GM18907 (cell line): Measurements from ENCODE around the gene DEPDC1B.
"Not testable (repeated sequence)": the region's sequence is repeated elsewhere in the genome, so short reads cannot be mapped to it uniquely, and the experiment has no call there.

Experiments used
- ATAC-seq: cut with Tn5 transposase; IDR thresholded peaks from one replicate; pipeline ENCODE4 v1.9.1; 2021; ENCODE audit warnings: mild to moderate bottlenecking, moderate library complexity; ENCODE audit not compliant: unreplicated experiment

The DEPDC1B gene

DNA sequence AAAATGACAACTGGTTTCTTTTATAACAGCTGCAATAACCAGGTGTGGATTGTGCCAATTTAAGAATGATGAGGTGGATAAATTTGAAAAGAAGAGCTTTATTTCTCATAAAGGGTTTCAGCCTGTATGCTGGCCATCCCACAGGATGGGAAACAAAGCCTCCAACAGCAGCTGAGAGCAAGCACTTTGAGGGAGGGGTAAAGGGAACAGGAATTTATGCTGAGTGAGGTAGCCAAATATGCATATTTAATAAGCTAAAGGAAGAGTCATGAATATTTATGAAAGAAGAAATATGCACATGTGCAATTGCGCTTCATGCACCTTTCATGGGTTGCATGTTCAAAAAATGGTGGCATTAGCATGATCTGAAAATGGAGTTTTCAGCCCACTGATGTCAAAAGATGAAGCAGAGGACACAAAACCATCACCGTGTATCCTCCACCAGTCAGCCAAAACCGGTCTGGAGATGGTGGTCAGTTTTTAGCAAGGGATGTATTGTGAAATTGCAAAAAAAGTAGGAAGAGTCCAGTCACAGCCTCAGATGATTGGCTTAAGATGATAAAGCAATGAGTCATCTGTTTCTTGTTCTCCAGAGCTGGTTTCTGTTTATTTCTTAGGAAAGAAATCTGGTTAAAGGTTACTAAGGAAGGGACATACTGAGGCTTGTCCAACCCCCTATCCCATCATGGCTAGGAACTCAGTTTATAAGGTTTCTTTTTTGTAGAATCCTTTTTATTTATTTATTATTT, 47.9 kb downstream of the DEPDC1B start:
- no peak for ATAC-seq

DNA sequence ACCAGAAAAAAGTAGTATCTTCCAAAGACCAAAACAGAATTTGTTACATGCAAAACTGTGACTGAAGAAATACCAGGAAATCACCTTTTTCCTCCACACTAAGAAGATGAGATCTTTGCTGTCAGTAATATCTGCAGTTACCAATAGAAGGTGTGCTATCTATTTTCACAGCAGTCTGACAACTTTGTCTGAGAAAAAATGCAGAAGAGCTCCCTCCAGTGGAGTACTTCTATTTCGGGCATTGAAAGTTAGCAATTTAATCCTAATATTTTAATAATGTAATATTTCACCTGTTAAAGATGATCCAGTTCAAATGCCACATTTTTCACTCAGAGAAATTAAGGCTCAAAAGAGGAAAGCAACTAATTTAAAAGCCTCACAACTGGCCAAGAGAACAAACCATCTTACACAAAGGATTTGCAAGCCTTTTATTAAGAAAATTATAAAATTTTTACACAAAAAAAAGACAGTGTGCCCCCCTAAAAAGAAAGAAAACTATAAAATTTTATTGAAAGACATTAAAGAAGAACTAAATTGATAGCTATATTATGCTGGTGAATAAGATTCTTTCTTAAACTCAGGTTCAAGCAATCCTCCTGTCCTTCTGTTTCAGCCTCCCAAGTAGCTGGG, 50.6 kb downstream of the DEPDC1B start:
- ATAC-seq: peak; percentile 75

DNA sequence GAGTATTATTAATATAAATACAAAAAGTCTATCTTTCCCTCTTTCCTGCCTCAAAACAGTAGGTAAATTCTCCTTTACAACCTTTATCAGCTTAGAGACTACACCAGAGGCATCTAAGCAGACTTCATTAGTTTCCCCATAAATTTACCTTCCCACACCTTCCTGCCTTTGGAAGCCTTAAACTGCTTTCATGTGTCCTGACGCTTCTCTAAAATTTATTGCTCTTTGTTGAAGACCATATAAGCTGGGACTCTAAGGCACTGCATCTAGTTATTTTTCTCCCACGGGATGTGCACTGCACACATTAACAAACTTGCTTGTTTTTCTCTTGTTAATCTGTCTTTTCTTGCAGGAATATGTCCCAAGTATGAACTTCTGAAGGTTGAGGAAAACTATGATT, 51.8 kb downstream of the DEPDC1B start:
- no peak for ATAC-seq

DNA sequence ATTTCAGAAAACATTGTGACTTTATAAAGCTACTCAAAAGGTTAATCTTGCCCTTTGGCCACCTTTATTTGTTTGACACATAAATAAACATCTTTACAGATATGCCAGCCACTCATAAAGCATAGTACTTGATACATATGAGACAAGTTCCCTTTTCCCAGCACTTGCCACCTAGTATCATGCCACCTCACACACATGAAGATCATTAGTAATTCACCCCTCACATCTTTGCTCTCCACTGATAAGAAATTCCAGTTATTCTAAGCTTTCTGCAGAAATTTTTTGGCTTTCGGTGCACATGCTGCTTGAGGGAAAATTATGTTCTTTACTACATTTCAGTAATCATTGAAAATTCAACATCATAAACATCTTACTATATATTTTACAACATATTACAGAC, 59.1 kb downstream of the DEPDC1B start:
- no peak for ATAC-seq

DNA sequence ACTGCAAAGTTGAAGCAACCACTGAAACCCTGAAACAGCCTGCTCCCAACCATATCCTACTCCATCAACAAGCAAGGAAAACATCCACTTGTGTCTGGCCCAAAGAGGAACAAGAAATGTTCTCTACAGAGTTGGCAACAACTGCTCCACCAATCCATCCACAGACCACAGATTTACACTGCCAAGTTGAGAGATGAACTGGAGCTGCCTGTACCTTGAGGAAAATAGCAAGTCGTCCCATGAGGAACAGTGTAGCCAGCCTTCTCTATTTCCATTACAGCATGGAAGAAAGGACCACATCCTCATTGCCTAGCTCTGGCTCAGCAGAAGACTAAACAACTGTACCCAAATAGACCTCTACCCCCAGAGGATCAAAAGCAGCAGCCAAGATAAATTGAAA, 60.4 kb downstream of the DEPDC1B start:
- ATAC-seq: no peak

DNA sequence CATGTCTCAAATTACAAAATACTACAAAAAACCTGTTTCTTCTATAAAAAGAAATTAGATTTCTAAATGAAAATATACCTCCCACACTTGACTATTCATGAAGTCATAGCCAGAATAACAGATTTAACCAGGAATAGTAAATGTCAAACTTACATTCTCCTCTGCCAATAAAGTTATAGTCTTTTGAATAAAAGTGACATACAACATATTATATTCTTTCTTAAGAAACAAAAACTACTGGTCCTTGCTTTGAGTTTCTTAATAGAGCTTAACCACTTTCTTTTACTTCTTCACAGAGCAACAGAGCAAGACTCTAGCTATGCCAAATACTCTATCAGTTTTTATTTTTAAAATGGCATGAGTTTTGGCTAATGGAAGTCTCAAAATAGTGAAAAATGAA, 61.7 kb downstream of the DEPDC1B start:
- no peak for ATAC-seq

DNA sequence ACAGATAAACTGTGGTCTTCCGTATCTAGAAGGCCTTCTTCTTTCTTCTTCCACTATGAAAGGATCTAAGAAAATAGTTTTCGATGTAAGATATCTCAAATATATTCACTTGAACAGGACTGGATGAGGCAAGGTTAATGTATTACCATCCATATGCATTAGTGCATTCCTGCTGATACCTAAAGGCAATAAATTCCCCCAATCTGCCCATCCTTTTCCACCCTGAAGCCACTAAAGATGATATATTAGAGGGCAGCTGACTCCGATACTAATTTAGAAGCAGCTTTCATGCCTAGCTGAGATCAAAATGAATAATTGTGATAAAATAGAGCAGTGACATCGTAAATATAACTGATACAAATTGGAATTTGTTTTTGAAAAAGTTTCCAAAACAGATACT, 63.3 kb downstream of the DEPDC1B start:
- ATAC-seq: no peak

DNA sequence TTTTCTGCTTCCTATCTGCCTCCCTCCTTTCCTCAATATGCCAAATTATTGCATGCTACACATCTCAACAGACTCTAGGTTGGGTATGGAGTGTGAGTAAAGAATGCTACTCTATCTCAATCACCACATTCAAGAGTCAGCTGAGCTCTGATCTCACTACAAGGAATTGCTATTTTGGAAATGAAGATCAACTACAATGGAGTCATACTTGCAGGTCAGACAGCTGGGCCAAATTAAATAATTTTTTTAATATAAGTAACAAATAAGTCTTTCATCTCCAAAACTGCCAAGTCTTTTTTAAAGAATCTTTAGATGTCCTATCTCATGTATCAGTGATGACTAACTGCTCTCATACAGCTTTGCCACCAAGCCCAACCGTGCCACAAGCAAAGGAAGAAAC, 64.0 kb downstream of the DEPDC1B start:
- ATAC-seq: no peak

DNA sequence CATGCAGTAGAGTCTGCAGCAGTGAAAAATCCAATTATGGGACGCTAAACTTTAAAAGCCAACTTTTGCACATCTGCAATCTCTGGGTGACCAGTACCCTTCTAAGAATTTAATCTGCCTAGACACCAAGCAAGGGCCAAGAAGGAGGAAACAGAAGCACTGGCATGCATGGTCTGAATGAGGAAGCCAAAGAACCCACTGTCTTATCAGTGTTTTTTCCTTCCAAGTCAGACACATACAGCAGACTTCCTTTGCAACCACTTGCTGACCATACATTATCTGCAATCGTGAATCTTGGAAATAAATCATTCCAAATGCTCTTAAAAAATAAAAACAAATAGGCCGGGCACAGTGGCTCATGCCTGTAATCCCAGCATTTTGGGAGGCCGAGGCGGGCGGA, 65.9 kb downstream of the DEPDC1B start:
- ATAC-seq: no peak

DNA sequence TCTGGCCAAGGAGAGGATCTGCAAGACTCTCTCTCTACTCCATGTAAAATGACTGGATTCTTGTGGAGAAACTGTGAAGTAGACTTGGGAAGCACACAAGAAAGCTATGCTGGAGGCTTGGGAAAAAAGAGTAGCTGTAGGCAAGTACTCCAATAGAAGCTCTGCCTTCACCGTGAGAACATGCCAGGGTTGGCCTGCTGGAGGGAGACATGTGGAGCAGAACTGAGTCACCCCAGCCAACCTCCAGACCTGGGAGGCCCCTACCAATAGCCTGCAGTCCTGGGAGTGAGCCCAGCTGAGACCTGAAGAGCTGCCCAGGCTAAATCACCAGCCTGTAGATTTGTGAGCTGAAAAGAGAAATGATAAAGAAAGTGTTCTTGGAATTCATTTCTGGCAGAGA, 66.6 kb downstream of the DEPDC1B start:
- ATAC-seq: no peak

DNA sequence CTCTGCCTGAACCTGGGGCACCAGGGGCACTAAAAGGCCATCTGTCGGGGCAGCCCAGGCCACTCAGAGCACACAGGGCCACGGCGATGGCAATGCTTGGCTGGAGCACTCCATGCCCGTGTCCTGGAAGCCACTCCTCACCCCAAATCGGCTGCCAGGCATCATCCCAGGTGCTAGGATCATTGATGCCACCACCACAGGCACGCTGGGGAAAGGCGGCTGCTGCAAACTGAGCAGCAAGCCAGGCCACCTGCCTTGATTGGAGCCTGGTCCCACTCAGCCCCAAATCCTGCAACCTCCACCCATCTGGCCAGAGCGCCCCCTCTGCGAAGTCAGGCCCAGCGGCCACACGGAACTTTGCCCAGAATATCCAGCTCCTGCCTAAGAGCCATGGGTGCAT, 67.8 kb downstream of the DEPDC1B start:
- no peak for ATAC-seq

DNA sequence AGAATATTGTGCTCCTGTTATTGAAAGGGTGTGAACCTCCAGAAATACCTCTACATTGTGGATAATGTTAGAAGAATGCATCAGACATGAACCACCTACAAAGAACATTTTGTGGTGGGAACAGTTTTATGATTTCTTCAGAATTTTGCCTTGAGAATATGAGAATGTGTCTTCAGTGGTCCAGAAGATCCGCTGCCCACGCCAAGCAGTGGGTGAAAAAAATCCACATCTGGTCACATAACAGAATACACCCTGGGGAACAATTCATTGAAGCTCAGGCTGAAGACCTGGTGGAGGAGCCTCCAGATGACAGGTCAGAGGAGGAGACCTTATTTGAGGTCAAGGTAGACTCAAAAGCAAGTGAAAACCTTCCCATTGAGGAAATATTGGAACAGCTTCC, 69.1 kb downstream of the DEPDC1B start:
- ATAC-seq: no peak

DNA sequence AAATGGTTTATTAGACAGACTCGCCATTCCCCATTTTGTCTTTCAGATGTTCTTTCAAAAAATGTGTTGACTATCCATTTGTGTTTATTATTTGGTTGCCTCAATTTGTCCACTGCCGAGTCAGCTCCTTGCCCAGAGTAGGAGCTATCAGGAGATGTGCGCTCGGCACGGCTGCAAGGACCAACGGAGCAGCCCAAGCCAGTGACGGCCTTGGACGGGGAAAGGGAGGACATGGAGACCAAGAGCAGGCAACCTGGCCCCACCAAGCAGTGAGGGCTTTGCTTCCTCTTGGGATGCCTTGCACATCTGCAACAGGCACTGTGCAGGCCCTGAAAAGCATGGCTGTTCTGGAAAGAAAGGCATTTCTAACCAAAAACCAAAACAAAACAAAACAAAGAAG, 69.8 kb downstream of the DEPDC1B start:
- ATAC-seq: no peak

DNA sequence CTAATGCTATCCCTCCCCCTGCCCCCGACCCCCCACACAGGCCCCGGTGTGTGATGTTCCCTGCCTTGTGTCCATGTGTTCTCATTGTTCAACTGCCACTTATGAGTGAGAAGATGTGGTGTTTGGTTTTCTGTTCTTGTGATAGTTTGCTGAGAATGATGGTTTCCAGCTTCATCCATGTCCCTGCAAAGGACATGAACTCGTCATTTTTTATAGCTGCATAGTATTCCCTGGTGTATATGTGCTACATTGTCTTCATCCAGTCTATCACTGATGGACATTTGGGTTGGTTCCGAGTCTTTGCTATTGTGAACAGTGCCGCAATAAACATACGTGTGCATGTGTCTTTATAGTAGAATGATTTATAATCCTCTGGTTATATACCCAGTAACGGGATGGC, 75.1 kb downstream of the DEPDC1B start:
- not testable (repeated sequence) for ATAC-seq

DNA sequence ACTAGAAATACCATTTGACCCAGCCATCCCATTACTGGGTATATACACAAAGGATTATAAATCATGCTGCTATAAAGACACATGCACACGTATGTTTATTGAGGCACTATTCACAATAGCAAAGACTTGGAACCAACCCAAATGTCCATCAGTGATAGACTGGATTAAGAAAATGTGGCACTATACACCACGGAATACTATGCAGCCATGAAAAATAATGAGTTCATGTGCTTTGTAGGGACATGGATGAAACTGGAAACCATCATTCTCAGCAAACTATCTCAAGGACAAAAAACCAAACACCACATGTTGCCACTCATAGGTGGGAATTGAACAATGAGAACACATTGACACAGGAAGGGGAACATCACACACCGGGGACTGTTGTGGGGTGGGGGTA, 79.2 kb downstream of the DEPDC1B start:
- ATAC-seq: not testable (repeated sequence)

DNA sequence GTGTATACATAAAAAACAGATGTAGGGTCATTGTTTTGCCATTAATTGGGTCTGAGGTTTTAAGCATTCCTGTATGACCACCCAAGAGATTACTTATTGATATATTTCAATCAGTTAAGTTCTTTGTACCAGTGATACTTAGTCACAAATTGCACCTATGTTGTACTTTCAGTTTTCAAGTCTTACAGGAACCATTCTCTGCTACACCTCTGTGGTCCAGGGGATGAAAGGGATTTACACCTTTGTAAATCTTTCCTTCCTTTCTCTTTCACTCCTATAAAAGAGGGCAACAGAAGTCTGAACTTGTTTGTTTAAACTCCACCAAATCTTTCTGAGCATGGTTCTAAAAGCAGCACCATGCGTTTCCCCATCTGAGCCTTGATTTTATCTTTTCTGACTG, 86.1 kb downstream of the DEPDC1B start:
- ATAC-seq: no peak

DNA sequence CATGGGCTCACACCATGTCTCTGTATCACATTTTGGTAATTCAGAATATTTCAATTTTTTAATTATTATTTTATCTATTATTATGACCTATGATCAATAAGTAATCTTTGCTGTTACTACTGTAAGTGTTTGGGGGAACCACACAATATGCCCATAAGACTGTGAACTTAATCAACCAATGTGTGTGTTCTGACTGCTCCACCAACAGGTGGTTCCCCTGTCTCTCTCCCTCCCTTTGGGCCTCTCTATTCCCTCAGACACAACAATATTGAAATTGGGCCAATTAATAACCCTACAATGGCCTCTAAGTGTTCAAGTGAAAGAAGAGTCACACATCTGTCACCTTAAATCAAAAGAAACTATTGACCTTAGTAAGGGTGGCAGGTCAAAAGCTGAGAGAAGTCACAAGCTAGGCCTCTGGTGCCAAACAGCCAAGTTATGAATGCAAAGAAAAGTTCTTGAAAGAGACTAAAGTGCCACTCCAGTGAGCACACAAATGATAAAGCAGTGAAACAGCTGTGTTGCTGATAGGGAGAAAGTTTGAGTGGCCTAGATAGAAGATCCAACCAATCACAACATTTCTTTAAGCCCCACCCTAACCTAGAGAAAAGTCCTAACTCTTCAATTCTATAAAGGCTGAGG, 88.7 kb downstream of the DEPDC1B start:
- peak; percentile 47 for ATAC-seq

DNA sequence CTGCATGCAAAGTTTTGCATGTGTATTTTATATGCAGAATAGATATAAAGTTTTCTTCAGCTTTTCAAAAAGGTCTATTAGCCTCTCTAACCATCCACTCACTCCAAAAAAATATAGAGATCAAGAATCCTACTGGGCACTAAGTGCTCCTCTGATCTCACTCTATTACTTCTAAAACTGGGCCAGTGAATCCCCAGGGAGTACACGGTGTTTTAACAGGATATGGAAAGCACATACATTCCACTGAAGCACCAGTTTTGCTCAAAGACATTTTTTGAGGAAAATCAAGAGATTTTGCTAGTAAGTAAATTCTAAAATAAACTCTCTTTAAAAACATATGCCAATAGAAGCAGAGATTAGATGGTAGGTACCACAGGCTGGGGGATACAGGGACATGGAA, 95.2 kb downstream of the DEPDC1B start:
- no peak for ATAC-seq

DNA sequence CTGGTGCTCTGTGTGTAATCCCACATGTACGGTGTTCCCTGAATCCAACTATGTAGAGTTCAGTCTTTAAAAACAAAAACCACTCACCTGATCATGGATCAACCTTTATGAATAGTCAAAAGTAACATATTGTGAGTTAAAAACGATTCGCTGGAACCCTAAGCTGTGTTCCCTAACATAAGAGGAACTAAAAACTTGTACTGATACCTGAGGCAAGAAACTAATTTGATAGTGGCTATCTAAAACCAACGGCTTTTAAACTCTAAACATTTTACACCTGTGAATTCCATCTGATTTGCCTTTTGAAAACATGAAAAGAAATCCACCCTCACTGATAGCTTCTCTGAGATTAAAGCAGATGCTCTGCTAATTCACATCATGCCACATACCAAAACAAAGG, 101.5 kb downstream of the DEPDC1B start:
- peak; percentile 48 for ATAC-seq

DNA sequence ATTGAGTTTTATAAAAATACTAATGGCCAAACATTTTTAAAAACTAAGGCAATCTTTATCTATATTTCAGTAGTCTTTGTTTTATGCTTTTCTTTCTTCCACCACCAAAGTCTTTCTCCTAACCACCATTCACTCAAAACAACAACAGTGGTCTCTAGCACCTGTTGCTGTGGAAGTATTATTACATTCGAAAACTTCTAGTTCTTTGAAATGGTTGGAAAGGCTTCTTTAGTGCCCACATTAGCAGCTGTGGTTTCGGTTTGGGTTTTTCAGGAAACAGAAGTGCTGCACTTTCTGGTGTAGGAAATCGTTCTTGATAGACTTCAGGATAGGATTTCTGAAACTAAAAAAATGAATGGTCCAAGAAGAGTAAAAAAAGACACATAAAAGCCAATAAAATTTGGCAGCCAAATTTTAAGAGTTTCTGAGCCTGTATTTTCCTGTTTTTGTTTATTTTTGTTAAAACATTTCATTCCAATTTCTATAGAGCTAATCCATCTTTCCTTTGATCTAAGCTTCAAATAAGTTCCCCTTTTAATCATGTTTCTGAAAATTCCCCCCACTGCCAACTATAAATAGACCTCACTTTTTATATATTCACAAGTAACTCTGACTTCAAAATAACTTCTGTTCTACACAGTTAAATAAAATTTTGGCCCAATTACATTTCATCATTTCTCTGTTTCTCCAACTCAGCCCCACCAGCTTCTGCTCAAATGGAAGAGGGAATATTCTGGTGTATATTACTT, 102.2 kb downstream of the DEPDC1B start:
- peak; percentile 76 for ATAC-seq

DNA sequence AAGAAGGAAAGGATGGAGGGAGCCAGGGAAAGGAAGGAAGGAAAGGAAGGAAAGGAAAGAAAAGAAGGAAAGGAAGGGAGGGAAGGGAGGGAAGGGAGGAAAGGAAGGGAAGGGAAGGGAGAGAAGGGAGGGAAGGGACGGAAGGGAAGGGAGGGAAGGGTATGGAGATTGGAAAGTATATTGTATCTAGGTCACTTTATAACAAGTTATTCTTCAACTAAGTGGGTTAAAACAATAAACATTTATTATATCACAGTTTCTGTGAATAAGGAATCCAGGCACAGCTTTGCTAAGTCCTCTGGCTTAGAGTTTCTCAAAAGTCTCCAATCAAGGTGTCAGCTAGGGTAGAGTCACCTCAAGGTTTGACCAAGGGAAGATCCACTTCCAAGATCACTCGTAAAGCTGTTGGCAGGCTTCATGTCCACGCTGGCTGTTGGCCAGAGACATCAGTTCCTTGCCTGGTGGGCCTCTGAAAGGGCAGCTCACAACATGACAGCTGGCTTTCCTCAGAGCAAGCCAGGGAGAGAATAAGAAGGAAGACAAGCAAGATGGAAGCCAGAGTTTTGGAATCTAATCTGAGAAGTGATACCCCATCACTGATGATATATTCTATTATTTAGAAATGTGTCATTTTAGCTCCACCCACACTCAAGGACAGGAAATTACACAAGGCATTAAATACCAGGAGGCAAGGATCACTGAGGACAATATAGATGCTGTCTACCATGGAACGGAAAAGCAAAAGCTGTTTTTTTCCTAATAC, 105.1 kb downstream of the DEPDC1B start:
- no peak for ATAC-seq
